IMR-90 (cell line): ENCODE results near the gene MS4A13. TPM values are rescaled to one million over a fixed set of nuclear protein-coding genes. Genes with fewer than 3 reads are reported as not detected.

Source experiments
- ATAC-seq: fragments of 200-7000 bp; cut with Tn5 transposase; 2 replicates; pipeline ENCODE4 v1.9.1; 2020; ENCODE audit warnings: low read depth, mild to moderate bottlenecking, moderate library complexity
- BruUV-seq: library from RNA; stranded (reverse); fragments of 400-500 nt; replicated peaks from 2 replicates; lab custom pipeline; 2021; lab: Mats Ljungman, UMichigan
- CTCF ChIA-PET: fragments of 300-600 bp; formaldehyde crosslinking; extraction: SDS; loops from one replicate; lab custom pipeline; 2021; ENCODE audit warnings: antibody characterized with exemption; lab: Yijun Ruan, JAX
- POLR2A ChIA-PET: fragments of 300-600 bp; sonication (Branson Sonifier 250); formaldehyde crosslinking; loops from one replicate; lab custom pipeline; 2022; ENCODE audit warnings: antibody characterized with exemption; ENCODE audit not compliant: unreplicated experiment; lab: Charles Lee
- DNase-seq: peaks from one replicate; pipeline ENCODE4 v3.0.0; 2013
- H2AFZ ChIP-seq: replicated peaks from 2 replicates; pipeline ENCODE3; 2013; ENCODE audit warnings: low read length, mild to moderate bottlenecking; ENCODE audit not compliant: poor library complexity
- H2AK5ac ChIP-seq: 2 replicates; pipeline ENCODE4 v1.6.1; 2013; ENCODE audit warnings: low read depth, low read length, inconsistent platforms
- H2AK9ac ChIP-seq: replicated peaks from 2 replicates; pipeline ENCODE3; 2013; ENCODE audit warnings: mild to moderate bottlenecking, low read depth, low read length, moderate library complexity; ENCODE audit not compliant: poor library complexity
- H2BK120ac ChIP-seq: 2 replicates; pipeline ENCODE4 v1.6.1; 2013; ENCODE audit warnings: low read depth, low read length, inconsistent platforms
- H2BK15ac ChIP-seq: 3 replicates; pipeline ENCODE4 v1.6.1; 2013; ENCODE audit warnings: low read depth, low read length, inconsistent platforms
- H2BK20ac ChIP-seq: 2 replicates; pipeline ENCODE4 v1.6.1; 2013; ENCODE audit warnings: low read depth, mild to moderate bottlenecking, inconsistent platforms, low read length, moderate library complexity
- H2BK5ac ChIP-seq: 2 replicates; pipeline ENCODE4 v1.6.1; 2013; ENCODE audit warnings: mild to moderate bottlenecking, low read depth, low read length, inconsistent platforms; ENCODE audit not compliant: poor library complexity, severe bottlenecking
- H3K14ac ChIP-seq: replicated peaks from 2 replicates; pipeline ENCODE4 v1.6.1; 2013; ENCODE audit warnings: low read depth, low read length, inconsistent platforms
- H3K18ac ChIP-seq: 2 replicates; pipeline ENCODE4 v1.6.1; 2013; ENCODE audit warnings: low read depth, low read length, control low read depth
- H3K23ac ChIP-seq: 2 replicates; pipeline ENCODE4 v1.6.1; 2013; ENCODE audit warnings: low read depth, low read length, inconsistent platforms
- H3K27ac ChIP-seq: 2 replicates; pipeline ENCODE4 v1.5.1; 2013; ENCODE audit warnings: mild to moderate bottlenecking, control low read depth, low read length; ENCODE audit not compliant: insufficient read depth
- H3K27me3 ChIP-seq: 2 replicates; pipeline ENCODE4 v1.6.1; 2013; ENCODE audit warnings: low read length; ENCODE audit not compliant: control insufficient read depth, insufficient read depth
- H3K36me3 ChIP-seq: 2 replicates; pipeline ENCODE4 v1.6.1; 2013; ENCODE audit warnings: low read length, mixed read lengths; ENCODE audit not compliant: control insufficient read depth, insufficient read depth
- H3K4ac ChIP-seq: 2 replicates; pipeline ENCODE4 v1.6.1; 2013; ENCODE audit warnings: low read depth, low read length, inconsistent platforms
- H3K4me1 ChIP-seq: 2 replicates; pipeline ENCODE4 v1.6.1; 2013; ENCODE audit warnings: low read length, mixed read lengths; ENCODE audit not compliant: control insufficient read depth, insufficient read depth
- H3K4me2 ChIP-seq: 2 replicates; pipeline ENCODE4 v1.6.1; 2013; ENCODE audit warnings: low read depth, mild to moderate bottlenecking, control low read depth, low read length, moderate library complexity
- H3K4me3 ChIP-seq: 2 replicates; pipeline ENCODE4 v1.5.1; 2013; ENCODE audit warnings: low read depth, mild to moderate bottlenecking, control low read depth, low read length, moderate library complexity; ENCODE audit not compliant: insufficient read depth
- H3K56ac ChIP-seq: 2 replicates; pipeline ENCODE4 v1.6.1; 2013; ENCODE audit warnings: low read length, inconsistent platforms; ENCODE audit not compliant: insufficient read depth; ENCODE audit errors: extremely low read depth
- H3K79me1 ChIP-seq, 2 experiments: 2 replicates each; pipeline ENCODE4 v1.6.1; 2013; ENCODE audit warnings: low read length in 2 of 2, inconsistent platforms in 1 of 2, low read depth in 1 of 2
- H3K9ac ChIP-seq: 2 replicates; pipeline ENCODE4 v1.6.1; 2013; ENCODE audit warnings: low read depth, low read length, control low read depth
- H3K9me1 ChIP-seq: 2 replicates; pipeline ENCODE4 v1.6.1; 2013; ENCODE audit warnings: low read length, inconsistent platforms; ENCODE audit not compliant: insufficient read depth
- H3K9me3 ChIP-seq: 2 replicates; pipeline ENCODE4 v1.6.1; 2013; ENCODE audit warnings: low read length; ENCODE audit not compliant: control insufficient read depth, insufficient read depth
- H4K20me1 ChIP-seq: 2 replicates; pipeline ENCODE4 v1.6.1; 2013; ENCODE audit warnings: low read length, inconsistent platforms; ENCODE audit not compliant: insufficient read depth
- H4K5ac ChIP-seq: 2 replicates; pipeline ENCODE4 v1.6.1; 2013; ENCODE audit warnings: mild to moderate bottlenecking, low read depth, low read length, control low read depth
- H4K8ac ChIP-seq, 2 experiments: 2 replicates each; pipeline ENCODE4 v1.6.1; 2013; ENCODE audit warnings: low read depth in 2 of 2, low read length in 2 of 2, control low read depth in 1 of 2, inconsistent platforms in 1 of 2
- H4K91ac ChIP-seq: 2 replicates; pipeline ENCODE4 v1.6.1; 2013; ENCODE audit warnings: low read depth, low read length, inconsistent platforms; ENCODE audit not compliant: insufficient read depth
- BHLHE40 ChIP-seq: fragments of 150-350 bp; IDR thresholded peaks from 2 replicates; pipeline ENCODE4 v1.6.1; 2016; ENCODE audit warnings: mild to moderate bottlenecking, low read depth, low read length
- CEBPB ChIP-seq: IDR thresholded peaks from 2 replicates; pipeline ENCODE4 v1.6.1; 2012; ENCODE audit warnings: low read depth, low read length, improper control_type of control experiment
- CHD1 ChIP-seq: IDR thresholded peaks from 2 replicates; pipeline ENCODE4 v1.6.1; 2012; ENCODE audit warnings: low read depth, low read length, improper control_type of control experiment
- ELK1 ChIP-seq: fragments of 150-350 bp; IDR thresholded peaks from 2 replicates; pipeline ENCODE4 v1.6.1; 2016; ENCODE audit warnings: low read depth, mild to moderate bottlenecking, low read length, moderate library complexity, borderline replicate concordance
- FOS ChIP-seq: fragments of 150-350 bp; IDR thresholded peaks from 2 replicates; pipeline ENCODE4 v1.6.1; 2016; ENCODE audit warnings: low read depth, low read length
- MAFK ChIP-seq: IDR thresholded peaks from 2 replicates; pipeline ENCODE4 v1.6.1; 2012; ENCODE audit warnings: low read depth, low read length, improper control_type of control experiment
- MAZ ChIP-seq: IDR thresholded peaks from 2 replicates; pipeline ENCODE4 v1.6.1; 2012; ENCODE audit warnings: low read depth, mild to moderate bottlenecking, low read length, improper control_type of control experiment, moderate library complexity, borderline replicate concordance
- MXI1 ChIP-seq: IDR thresholded peaks from 2 replicates; pipeline ENCODE4 v1.6.1; 2012; ENCODE audit warnings: low read depth, mild to moderate bottlenecking, low read length, moderate library complexity, borderline replicate concordance
- NFE2L2 ChIP-seq: fragments of 150-350 bp; IDR thresholded peaks from 2 replicates; pipeline ENCODE4 v1.6.1; 2016; ENCODE audit warnings: low read depth, mild to moderate bottlenecking, low read length
- POLR2A ChIP-seq: IDR thresholded peaks from 2 replicates; pipeline ENCODE4 v1.6.1; 2012; ENCODE audit warnings: mild to moderate bottlenecking, low read depth, low read length
- RAD21 ChIP-seq: IDR thresholded peaks from 2 replicates; pipeline ENCODE4 v1.6.1; 2012; ENCODE audit warnings: low read length, improper control_type of control experiment
- RCOR1 ChIP-seq: IDR thresholded peaks from 2 replicates; pipeline ENCODE4 v1.6.1; 2012; ENCODE audit warnings: mild to moderate bottlenecking, low read length, improper control_type of control experiment; ENCODE audit not compliant: insufficient replicate concordance
- RFX5 ChIP-seq: IDR thresholded peaks from 2 replicates; pipeline ENCODE4 v1.8.0; 2012; ENCODE audit warnings: low read depth, mild to moderate bottlenecking, low read length, moderate library complexity
- SMC3 ChIP-seq: fragments of 150-350 bp; IDR thresholded peaks from 2 replicates; pipeline ENCODE4 v1.6.1; 2016; ENCODE audit warnings: low read depth, mild to moderate bottlenecking, antibody characterized with exemption, low read length, moderate library complexity
- USF2 ChIP-seq: fragments of 150-350 bp; IDR thresholded peaks from 2 replicates; pipeline ENCODE4 v1.6.1; 2017; ENCODE audit warnings: mild to moderate bottlenecking, antibody characterized with exemption, low read length, low read depth
- WGBS, 2 experiments: methylation state at CpG; one replicate each; pipeline versions ENCODE4 v1.1.5 to v1.1.7; 2013; ENCODE audit warnings: missing lambda C conversion rate in 2 of 2; ENCODE audit not compliant: insufficient read length in 1 of 2; ENCODE audit errors: extremely low coverage in 2 of 2; 5-methylcytosine and 5-hydroxymethylcytosine counted together
- dilution Hi-C: fragments of 300-500 bp; cut with HindIII; formaldehyde crosslinking; loops from one replicate; pipeline ENCODE4 v1.14.3; 2018; ENCODE audit warnings: low sequenced_read_pairs; ENCODE audit not compliant: unreplicated experiment
- in situ Hi-C: fragments of 300-500 bp; cut with MboI; formaldehyde crosslinking; loops from 3 replicates; pipeline ENCODE4 v1.14.3; 2019; ENCODE audit warnings: low sequenced_read_pairs, inconsistent platforms, mixed read lengths
- intact Hi-C: fragments of 100-400 bp; cut with micrococcal nuclease; formaldehyde crosslinking; loops from 2 replicates; pipeline ENCODE4 v1.10.0; 2022
- polyA plus RNA-seq, 3 experiments: library from polyadenylated mRNA; depleted of rRNA; stranded (reverse); fragments of >200 nt; gene quantifications; 2 replicates each; pipeline ENCODE4 v1.2.3, GENCODE V29; 2012; ENCODE audit warnings: low replicate concordance in 1 of 3
- total RNA-seq: library from RNA; depleted of rRNA; stranded (reverse); fragments of >200 nt; gene quantifications from 2 replicates; pipeline ENCODE4 v1.2.3, GENCODE V29; 2012
- TF ChIP-seq, protein P1 (sequence below): conservative IDR thresholded peaks from 2 replicates; pipeline ENCODE4 v1.5.1; 2012; ENCODE audit warnings: mild to moderate bottlenecking, low read depth, low read length, improper control_type of control experiment

MS4A13 gene
- total and polyA plus RNA-seq, 2 of the 4 experiments (the other 2 are of a cell fraction) = not detected

DNA sequence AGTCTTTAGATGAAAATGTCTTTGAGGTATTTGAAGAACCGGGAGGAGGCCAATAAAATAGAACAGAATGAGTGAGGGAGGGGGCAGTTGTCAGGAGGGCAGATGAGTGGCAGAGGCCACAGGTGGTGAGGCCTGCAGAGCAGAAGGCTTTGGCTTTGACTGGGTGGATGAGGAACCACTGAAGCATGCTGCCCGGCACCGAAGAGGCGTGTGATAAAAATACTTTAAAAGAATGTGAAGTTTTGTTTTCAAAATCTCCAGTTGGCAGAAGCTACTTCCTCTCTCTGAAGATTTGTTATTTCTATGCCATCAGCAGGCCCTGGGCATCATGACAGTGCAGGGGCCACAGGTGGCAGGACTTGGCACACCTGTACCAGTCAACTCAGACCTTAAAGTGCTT, 16.3 kb upstream of the MS4A13 start:
- BruUV-seq = no TSS peak

More for the DNA sequence above, 16.3 kb upstream of the MS4A13 start:
- no peak overlapping the region for H3K23ac ChIP-seq
- no peak overlapping the region for H3K56ac ChIP-seq
- dilution Hi-C loops (no loop called here), in situ Hi-C loops (no loop called here), intact Hi-C loops (no loop called here)
- H2BK120ac ChIP-seq = no peak overlapping the region
- H3K4me2 ChIP-seq = no peak overlapping the region
- no peak overlapping the region for H3K27ac ChIP-seq
- no peak overlapping the region for H2BK15ac ChIP-seq
- 43% methylated on average over 1 of the region's 4 CpGs; no CpG with 5 or more reads in 1 of the 2 experiments for WGBS, 2 experiments
- peaks cover 6% of the 10 kb centered on the region; the same call in 1 of the 2 replicates for H3K9me3 ChIP-seq
- no peak overlapping the region for H3K18ac ChIP-seq
- CTCF ChIA-PET = no interaction called here
- H4K8ac ChIP-seq = no peak overlapping the region
- H2BK5ac ChIP-seq = no peak overlapping the region
- H3K14ac ChIP-seq = no peak overlapping the region
- TF ChIP-seq FOS (no peak), BHLHE40 (no peak), CHD1 (no peak), MAFK (no peak), USF2 (no peak), SMC3 (no peak), RAD21 (no peak), RCOR1 (no peak), MXI1 (no peak), RFX5 (no peak), MAZ (no peak), CEBPB (no peak), NFE2L2 (no peak), POLR2A (no peak), ELK1 (no peak)
- TF ChIP-seq, protein P1, sequence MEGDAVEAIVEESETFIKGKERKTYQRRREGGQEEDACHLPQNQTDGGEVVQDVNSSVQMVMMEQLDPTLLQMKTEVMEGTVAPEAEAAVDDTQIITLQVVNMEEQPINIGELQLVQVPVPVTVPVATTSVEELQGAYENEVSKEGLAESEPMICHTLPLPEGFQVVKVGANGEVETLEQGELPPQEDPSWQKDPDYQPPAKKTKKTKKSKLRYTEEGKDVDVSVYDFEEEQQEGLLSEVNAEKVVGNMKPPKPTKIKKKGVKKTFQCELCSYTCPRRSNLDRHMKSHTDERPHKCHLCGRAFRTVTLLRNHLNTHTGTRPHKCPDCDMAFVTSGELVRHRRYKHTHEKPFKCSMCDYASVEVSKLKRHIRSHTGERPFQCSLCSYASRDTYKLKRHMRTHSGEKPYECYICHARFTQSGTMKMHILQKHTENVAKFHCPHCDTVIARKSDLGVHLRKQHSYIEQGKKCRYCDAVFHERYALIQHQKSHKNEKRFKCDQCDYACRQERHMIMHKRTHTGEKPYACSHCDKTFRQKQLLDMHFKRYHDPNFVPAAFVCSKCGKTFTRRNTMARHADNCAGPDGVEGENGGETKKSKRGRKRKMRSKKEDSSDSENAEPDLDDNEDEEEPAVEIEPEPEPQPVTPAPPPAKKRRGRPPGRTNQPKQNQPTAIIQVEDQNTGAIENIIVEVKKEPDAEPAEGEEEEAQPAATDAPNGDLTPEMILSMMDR = no peak
- H3K27me3 ChIP-seq = no peaks in the 10 kb centered on the region
- no peak overlapping the region for H3K4ac ChIP-seq
- no peaks in the 10 kb centered on the region for H4K20me1 ChIP-seq
- no peak overlapping the region for H2BK20ac ChIP-seq
- H3K79me1 ChIP-seq = no peaks in the 10 kb centered on the region
- no peak overlapping the region for H2AK5ac ChIP-seq
- no peak overlapping the region for H4K5ac ChIP-seq
- no peak overlapping the region for H4K91ac ChIP-seq
- H3K36me3 ChIP-seq = no peaks in the 10 kb centered on the region
- no peaks in the 10 kb centered on the region for H3K9me1 ChIP-seq
- H2AK9ac ChIP-seq = no peak overlapping the region
- no peak overlapping the region for H2AFZ ChIP-seq
- DNase-seq (no peak), ATAC-seq (no peak)
- no peak overlapping the region for H3K9ac ChIP-seq
- H3K4me1 ChIP-seq = no peaks in the 10 kb centered on the region
- H3K4me3 ChIP-seq = no peak overlapping the region
- POLR2A ChIA-PET = no interaction called here
